ENCODE data around the gene MMP14. TPM values are rescaled to one million over a fixed set of nuclear protein-coding genes. Genes with fewer than 3 reads are reported as not detected.
A peak's percentile ranks its signal among the peaks of the same experiment; 100 is the strongest.

MMP14 gene
- total RNA-seq, 2 donors from 2014 or later: 181 to 220 TPM

GRCh38 chr14:22796087-22796707 is 40.2 kb upstream of the MMP14 start:
- no peak overlapping the region for H3K4me3 Mint-ChIP-seq
- no peak for DNase-seq
- no peaks in the 10 kb centered on the region for H3K9me3 Mint-ChIP-seq
- Histone ChIP-seq H3K4me3 (ENCODE audit: low read length) (no peak overlapping the region), H3K9me3 (ENCODE audit: control insufficient read depth, low read length) (no peaks in the 10 kb centered on the region), H3K9ac (ENCODE audit: extremely low read depth, low read length, poor library complexity, severe bottlenecking) (no peak overlapping the region), H3K27me3 (ENCODE audit: control insufficient read depth, insufficient read depth, low read length, poor library complexity, severe bottlenecking) (no peaks in the 10 kb centered on the region), H3K36me3 (ENCODE audit: control insufficient read depth, insufficient read depth, low read length) (no peaks in the 10 kb centered on the region), H3K4me1 (ENCODE audit: control insufficient read depth, insufficient read depth, low read length) (peaks cover 3% of the 10 kb centered on the region), H3K27ac (ENCODE audit: low read depth, low read length) (no peak overlapping the region)
- H3K4me1 Mint-ChIP-seq: peaks cover 18% of the 10 kb centered on the region
- peak overlapping the region; percentile 74 for H3K27ac Mint-ChIP-seq
- H3K27me3 Mint-ChIP-seq (ENCODE audit: insufficient read depth): peaks cover 2% of the 10 kb centered on the region
- WGBS, 2 experiments (ENCODE audit: insufficient coverage in 1 of 2, insufficient read length in 1 of 2): 72 to 88% methylated on average over 3 to 5 of the region's 5 CpGs
- no peak for TF ChIP-seq CTCF (conservative IDR thresholded peaks at IDR 0.05)
- peaks cover 2% of the 10 kb centered on the region for H3K36me3 Mint-ChIP-seq (ENCODE audit: low read depth)

- Mint-ChIP-seq H3K27ac (peak overlapping the region; percentile 86), H3K4me1 (peaks cover 18% of the 10 kb centered on the region), H3K27me3 (ENCODE audit: insufficient read depth) (peaks cover 2% of the 10 kb centered on the region), H3K4me3 (no peak overlapping the region), H3K36me3 (ENCODE audit: low read depth) (peaks cover 2% of the 10 kb centered on the region), H3K9me3 (no peaks in the 10 kb centered on the region)
- Histone ChIP-seq H3K27ac (ENCODE audit: low read depth, low read length) (no peak overlapping the region), H3K4me3 (ENCODE audit: low read length) (no peak overlapping the region), H3K9me3 (ENCODE audit: control insufficient read depth, low read length) (no peaks in the 10 kb centered on the region), H3K27me3 (ENCODE audit: control insufficient read depth, insufficient read depth, low read length, poor library complexity, severe bottlenecking) (no peaks in the 10 kb centered on the region), H3K9ac (ENCODE audit: extremely low read depth, low read length, poor library complexity, severe bottlenecking) (no peak overlapping the region), H3K36me3 (ENCODE audit: control insufficient read depth, insufficient read depth, low read length) (no peaks in the 10 kb centered on the region), H3K4me1 (ENCODE audit: control insufficient read depth, insufficient read depth, low read length) (peaks cover 3% of the 10 kb centered on the region)
- no peak for TF ChIP-seq CTCF (conservative IDR thresholded peaks at IDR 0.05)
- peak; percentile 63 for DNase-seq
- 62 to 84% methylated on average over 2 to 5 of the region's 5 CpGs for WGBS, 2 experiments (ENCODE audit: insufficient coverage in 1 of 2, insufficient read length in 1 of 2)
These were observed 39.1 kb upstream of the MMP14 start for GRCh38 chr14:22797017-22797917.

GRCh38 chr14:22798528-22798927 is 37.9 kb upstream of the MMP14 start:
- Histone ChIP-seq H3K36me3 (ENCODE audit: control insufficient read depth, insufficient read depth, low read length) (no peaks in the 10 kb centered on the region), H3K9ac (ENCODE audit: extremely low read depth, low read length, poor library complexity, severe bottlenecking) (no peak overlapping the region), H3K4me1 (ENCODE audit: control insufficient read depth, insufficient read depth, low read length) (peaks cover 3% of the 10 kb centered on the region), H3K27me3 (ENCODE audit: control insufficient read depth, insufficient read depth, low read length, poor library complexity, severe bottlenecking) (no peaks in the 10 kb centered on the region), H3K9me3 (ENCODE audit: control insufficient read depth, low read length) (no peaks in the 10 kb centered on the region), H3K4me3 (ENCODE audit: low read length) (no peak overlapping the region), H3K27ac (ENCODE audit: low read depth, low read length) (no peak overlapping the region)
- Mint-ChIP-seq H3K4me1 (peaks cover 18% of the 10 kb centered on the region), H3K27me3 (ENCODE audit: insufficient read depth) (peaks cover 2% of the 10 kb centered on the region), H3K36me3 (ENCODE audit: low read depth) (peaks cover 2% of the 10 kb centered on the region), H3K27ac (no peak overlapping the region), H3K9me3 (no peaks in the 10 kb centered on the region), H3K4me3 (no peak overlapping the region)
- no peak for DNase-seq
- no peak for TF ChIP-seq CTCF (conservative IDR thresholded peaks at IDR 0.05)
- WGBS, 2 experiments (ENCODE audit: insufficient coverage in 1 of 2, insufficient read length in 1 of 2): 88 to 91% methylated on average over 2 of the region's 2 CpGs
